Measurements from ENCODE around the gene CFAP299.

GRCh38 chr4:80967346-80967745 is 631.8 kb downstream of the CFAP299 start:
- TF ChIP-seq CTCF (IDR thresholded peaks at IDR 0.05) = no peak
- TF ChIP-seq POLR2AphosphoS5 (IDR thresholded peaks at IDR 0.05) = no peak
- no peak for TF ChIP-seq POLR2A (IDR thresholded peaks at IDR 0.05)
